ENCODE results near the gene FER. TPM values are rescaled to one million over a fixed set of nuclear protein-coding genes. Genes with fewer than 3 reads are reported as not detected.

FER gene
- polyA plus RNA-seq, 1 donor from 2014 or later = 8.5 TPM

GRCh38 chr5:109126481-109126880, 378.8 kb downstream of the FER start (continued):
- no peak for TF ChIP-seq TAF1 (IDR thresholded peaks at IDR 0.05; ENCODE audit: low read depth)

- H4K20me1 ChIP-seq (ENCODE audit: insufficient read depth) = no peaks in the 10 kb centered on the region
- H3K9me3 ChIP-seq (ENCODE audit: low read length) = no peaks in the 10 kb centered on the region
- H2AFZ ChIP-seq (ENCODE audit: low read depth, low read length) = no peak overlapping the region
- no peaks in the 10 kb centered on the region for H3K36me3 ChIP-seq (ENCODE audit: insufficient read depth, low read length)
- no peaks in the 10 kb centered on the region for H3K9me2 ChIP-seq (ENCODE audit: insufficient read depth, low read length)
- no peaks in the 10 kb centered on the region for H3K79me2 ChIP-seq (replicated peaks; ENCODE audit: insufficient read depth, low read length)
- H3K9ac ChIP-seq (ENCODE audit: low read length) = no peak overlapping the region
- H3K4me2 ChIP-seq (ENCODE audit: low read length) = no peak overlapping the region
- H3F3A ChIP-seq (ENCODE audit: insufficient read depth, low read length, poor library complexity, severe bottlenecking) = no peaks in the 10 kb centered on the region
- no peak overlapping the region for H3K4me3 ChIP-seq (ENCODE audit: low read length)
- no peaks in the 10 kb centered on the region for H3K27me3 ChIP-seq (ENCODE audit: insufficient read depth, low read depth, low read length)
- TF ChIP-seq MXI1 (conservative IDR thresholded peaks at IDR 0.05; ENCODE audit: poor library complexity, severe bottlenecking) (no peak), CTCF (IDR thresholded peaks at IDR 0.05; ENCODE audit: poor library complexity, severe bottlenecking) (no peak), TAF1 (IDR thresholded peaks at IDR 0.05; ENCODE audit: low read depth) (no peak), POLR2AphosphoS5 (IDR thresholded peaks at IDR 0.05) (no peak), EZH2 (IDR thresholded peaks at IDR 0.05; ENCODE audit: borderline replicate concordance, insufficient read depth, low read length, poor library complexity, severe bottlenecking) (no peak), EP300 (conservative IDR thresholded peaks at IDR 0.05; ENCODE audit: poor library complexity, severe bottlenecking) (no peak), RAD21 (conservative IDR thresholded peaks at IDR 0.05) (no peak), REST (IDR thresholded peaks at IDR 0.05; ENCODE audit: borderline replicate concordance) (no peak), SMC3 (conservative IDR thresholded peaks at IDR 0.05; ENCODE audit: poor library complexity) (no peak)
- H3K27ac ChIP-seq (ENCODE audit: low read length) = no peak overlapping the region
These were observed 389.2 kb downstream of the FER start for GRCh38 chr5:109136906-109137305.

- H4K20me1 ChIP-seq (ENCODE audit: insufficient read depth) = no peaks in the 10 kb centered on the region
- H3F3A ChIP-seq (ENCODE audit: insufficient read depth, low read length, poor library complexity, severe bottlenecking) = no peaks in the 10 kb centered on the region
- H3K79me2 ChIP-seq (replicated peaks; ENCODE audit: insufficient read depth, low read length) = no peaks in the 10 kb centered on the region
- H3K9me3 ChIP-seq (ENCODE audit: low read length) = no peaks in the 10 kb centered on the region
- H3K36me3 ChIP-seq (ENCODE audit: insufficient read depth, low read length) = no peaks in the 10 kb centered on the region
- no peak overlapping the region for H2AFZ ChIP-seq (ENCODE audit: low read depth, low read length)
- H3K9me2 ChIP-seq (ENCODE audit: insufficient read depth, low read length) = no peaks in the 10 kb centered on the region
- no peak overlapping the region for H3K27ac ChIP-seq (ENCODE audit: low read length)
- no peaks in the 10 kb centered on the region for H3K27me3 ChIP-seq (ENCODE audit: insufficient read depth, low read depth, low read length)
- no peak overlapping the region for H3K4me3 ChIP-seq (ENCODE audit: low read length)
- H3K9ac ChIP-seq (ENCODE audit: low read length) = no peak overlapping the region
- no peak for TF ChIP-seq REST (IDR thresholded peaks at IDR 0.05; ENCODE audit: borderline replicate concordance)
- TF ChIP-seq EZH2 (IDR thresholded peaks at IDR 0.05; ENCODE audit: borderline replicate concordance, insufficient read depth, low read length, poor library complexity, severe bottlenecking) = no peak
- H3K4me2 ChIP-seq (ENCODE audit: low read length) = no peak overlapping the region
These were observed 393.8 kb downstream of the FER start for GRCh38 chr5:109141222-109142200.
